ENCODE data around the gene OR5C1.
A peak's percentile ranks its signal among the peaks of the same experiment; 100 is the strongest.
"Not testable (repeated sequence)": the region's sequence is repeated elsewhere in the genome, so short reads cannot be mapped to it uniquely, and the experiment has no call there.

OR5C1 gene

DNA sequence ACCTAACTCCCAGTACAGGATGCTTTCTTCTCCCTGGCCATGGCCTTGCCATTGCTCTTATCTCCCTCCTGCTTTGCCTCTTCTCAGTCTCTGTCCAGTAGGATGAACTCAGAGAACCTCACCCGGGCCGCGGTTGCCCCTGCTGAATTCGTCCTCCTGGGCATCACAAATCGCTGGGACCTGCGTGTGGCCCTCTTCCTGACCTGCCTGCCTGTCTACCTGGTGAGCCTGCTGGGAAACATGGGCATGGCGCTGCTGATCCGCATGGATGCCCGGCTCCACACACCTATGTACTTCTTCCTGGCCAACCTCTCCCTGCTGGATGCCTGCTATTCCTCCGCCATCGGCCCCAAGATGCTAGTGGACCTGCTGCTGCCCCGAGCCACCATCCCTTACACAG is at the start of gene OR5C1:
TSS of gene OR5C1 (plus strand) at position 103 of the 400 bp plus-strand sequence. CDS start at position 103, 0 bp downstream.
- DNase-seq, result no peak

- no peak for DNase-seq
Observed at GRCh38 chr9:122742003-122742402, 46.7 kb upstream of the OR5C1 start, which contains the start of gene OR1L6. Gene OR1L6 (plus strand): TSS chr9:122742303. CDS start chr9:122749848, 7,545 bp downstream.

- DNase-seq, result no peak
Observed at GRCh38 chr9:122754825-122755224, 33.9 kb upstream of the OR5C1 start.

- no peak for DNase-seq
Observed at GRCh38 chr9:122767817-122768216, 20.9 kb upstream of the OR5C1 start.

DNA sequence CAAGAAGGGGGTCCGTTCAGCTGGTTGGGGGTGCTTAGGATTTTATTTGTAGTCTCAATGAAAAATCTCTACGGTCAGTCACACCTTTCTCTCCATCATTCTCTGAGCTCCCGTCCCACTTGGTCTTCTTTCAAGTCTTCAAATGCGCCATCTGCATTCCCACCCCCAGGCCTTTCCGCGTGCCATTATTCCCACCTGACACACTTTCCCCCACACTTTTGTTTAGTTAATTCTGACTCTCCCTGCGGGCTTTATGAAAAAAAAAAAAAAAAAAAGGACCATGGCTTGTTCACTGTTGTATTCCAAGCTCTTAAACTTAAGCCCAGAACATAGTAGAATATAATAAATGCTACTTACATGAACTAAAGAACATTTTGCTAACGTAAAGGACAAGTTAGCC is 11.7 kb upstream of the OR5C1 start:
- DNase-seq, result no peak

GRCh38 chr9:122777935-122778627 is 10.7 kb upstream of the OR5C1 start:
- DNase-seq, result no peak

DNA sequence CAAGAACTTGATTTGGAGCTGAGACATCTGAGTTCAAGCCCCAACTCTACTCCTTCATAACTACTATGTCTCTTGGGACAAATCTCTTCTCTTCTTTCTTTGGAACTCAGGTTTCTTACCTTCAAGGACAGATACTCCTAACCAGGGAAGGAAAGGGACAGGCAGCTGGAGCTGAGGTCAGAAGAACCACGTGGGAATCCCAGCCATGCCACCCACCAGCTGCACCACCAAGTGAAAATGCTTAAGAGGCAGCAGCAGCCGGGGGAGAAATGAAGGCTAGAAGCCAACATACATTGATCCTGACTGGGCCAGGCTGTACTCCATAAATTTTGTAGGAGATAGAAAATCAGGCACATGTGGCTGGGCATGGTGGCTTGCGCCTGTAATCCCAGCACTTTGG is 9.6 kb upstream of the OR5C1 start:
- DNase-seq, result no peak

DNA sequence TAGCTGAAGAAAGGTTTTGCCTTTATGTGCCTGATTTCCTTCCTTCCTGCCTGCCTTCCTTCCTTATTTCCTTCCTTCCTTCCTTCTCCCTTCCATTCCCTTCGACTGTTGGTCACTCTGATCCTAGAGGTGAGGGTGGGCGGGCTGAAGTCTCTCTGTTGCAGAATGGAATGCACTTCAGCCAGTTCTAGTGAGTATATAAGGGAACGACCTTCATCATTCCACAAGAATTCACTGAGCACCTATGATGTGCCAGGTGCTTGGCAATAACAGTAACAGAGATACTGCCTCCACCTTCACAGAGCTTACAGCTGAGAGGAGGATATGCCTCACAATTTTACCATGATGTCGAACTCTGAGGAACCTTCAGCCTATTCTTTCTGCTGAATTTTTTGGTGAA is 8.7 kb upstream of the OR5C1 start:
- no peak for DNase-seq

DNA sequence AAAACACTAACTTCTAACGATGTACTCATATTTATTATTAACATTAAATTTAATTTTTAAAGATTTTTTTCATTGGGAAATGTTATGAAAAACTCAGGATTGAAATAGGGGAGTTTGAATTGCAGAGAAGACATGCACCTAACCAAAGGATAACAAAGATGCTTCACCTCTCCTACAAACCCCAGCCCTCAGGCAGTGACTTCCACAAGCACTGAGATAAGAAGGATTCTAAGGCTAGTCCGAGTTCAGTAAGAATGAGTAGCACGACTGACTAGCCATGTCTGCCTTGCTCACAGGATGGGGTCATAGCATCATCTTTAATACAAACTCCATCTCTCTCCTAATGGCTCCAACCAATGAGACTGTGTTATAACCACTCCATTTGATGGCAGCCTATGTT is 7.1 kb upstream of the OR5C1 start:
- DNase-seq, result no peak

DNA sequence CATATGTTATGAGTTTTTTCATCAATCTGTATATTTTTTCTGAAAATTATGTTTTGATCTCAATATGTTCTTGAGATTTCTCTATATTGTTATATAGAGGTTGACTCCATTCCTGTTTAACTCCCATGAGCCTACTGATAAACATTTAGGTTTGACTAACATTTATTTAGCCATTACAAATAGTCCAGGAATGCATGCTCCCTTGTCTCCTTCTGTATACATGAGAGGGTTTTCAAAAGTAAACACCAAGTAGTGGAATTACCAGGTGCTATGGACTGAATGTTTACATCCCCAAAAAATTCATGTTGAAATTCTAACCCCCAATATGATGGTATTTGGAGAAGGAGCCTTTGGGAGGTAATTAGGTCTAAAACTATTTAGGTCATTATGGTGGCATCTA is 3.5 kb upstream of the OR5C1 start:
- no peak for DNase-seq

DNA sequence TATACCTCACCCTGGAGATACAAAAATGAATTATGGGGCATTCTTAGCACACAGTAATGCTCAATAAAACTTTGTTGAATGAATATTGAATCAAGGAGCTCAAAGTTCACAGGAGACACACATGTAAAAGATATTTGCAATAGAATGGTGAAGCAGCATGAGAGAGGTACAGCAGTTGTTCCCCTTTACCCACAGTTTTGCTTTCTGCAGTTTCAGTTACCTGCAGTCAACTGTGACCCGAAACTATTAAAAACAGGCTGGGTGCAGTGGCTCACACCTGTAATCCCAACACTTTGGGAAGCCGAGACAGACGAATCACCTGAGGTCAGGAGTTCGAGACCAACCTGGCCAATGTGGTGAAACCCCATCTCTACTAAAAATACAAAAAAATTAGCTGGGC is 2.4 kb upstream of the OR5C1 start:
- DNase-seq, result no peak

DNA sequence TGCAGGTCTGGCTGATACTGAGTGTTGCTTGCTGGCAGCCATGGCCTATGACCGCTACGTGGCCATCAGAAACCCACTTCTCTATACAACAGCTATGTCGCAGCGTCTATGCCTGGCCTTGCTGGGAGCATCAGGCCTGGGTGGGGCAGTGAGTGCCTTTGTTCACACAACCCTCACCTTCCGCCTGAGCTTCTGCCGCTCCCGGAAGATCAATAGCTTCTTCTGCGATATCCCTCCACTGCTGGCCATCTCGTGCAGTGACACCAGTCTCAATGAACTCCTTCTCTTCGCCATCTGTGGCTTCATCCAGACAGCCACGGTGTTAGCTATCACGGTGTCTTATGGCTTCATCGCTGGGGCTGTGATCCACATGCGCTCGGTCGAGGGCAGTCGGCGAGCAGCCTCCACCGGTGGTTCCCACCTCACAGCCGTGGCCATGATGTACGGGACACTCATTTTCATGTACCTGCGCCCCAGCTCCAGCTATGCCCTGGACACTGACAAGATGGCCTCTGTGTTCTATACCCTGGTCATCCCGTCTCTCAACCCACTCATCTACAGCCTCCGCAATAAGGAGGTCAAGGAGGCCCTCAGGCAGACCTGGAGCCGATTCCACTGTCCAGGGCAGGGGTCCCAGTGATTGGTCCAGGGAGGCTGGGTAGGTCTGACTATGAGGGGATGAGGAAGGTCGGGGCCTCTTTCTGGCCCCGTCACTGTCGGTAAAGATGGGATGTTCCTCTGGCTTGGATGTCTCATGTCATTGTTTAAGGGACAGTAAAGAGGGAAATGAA is 718 bp downstream of the OR5C1 start:
- DNase-seq, result no peak

DNA sequence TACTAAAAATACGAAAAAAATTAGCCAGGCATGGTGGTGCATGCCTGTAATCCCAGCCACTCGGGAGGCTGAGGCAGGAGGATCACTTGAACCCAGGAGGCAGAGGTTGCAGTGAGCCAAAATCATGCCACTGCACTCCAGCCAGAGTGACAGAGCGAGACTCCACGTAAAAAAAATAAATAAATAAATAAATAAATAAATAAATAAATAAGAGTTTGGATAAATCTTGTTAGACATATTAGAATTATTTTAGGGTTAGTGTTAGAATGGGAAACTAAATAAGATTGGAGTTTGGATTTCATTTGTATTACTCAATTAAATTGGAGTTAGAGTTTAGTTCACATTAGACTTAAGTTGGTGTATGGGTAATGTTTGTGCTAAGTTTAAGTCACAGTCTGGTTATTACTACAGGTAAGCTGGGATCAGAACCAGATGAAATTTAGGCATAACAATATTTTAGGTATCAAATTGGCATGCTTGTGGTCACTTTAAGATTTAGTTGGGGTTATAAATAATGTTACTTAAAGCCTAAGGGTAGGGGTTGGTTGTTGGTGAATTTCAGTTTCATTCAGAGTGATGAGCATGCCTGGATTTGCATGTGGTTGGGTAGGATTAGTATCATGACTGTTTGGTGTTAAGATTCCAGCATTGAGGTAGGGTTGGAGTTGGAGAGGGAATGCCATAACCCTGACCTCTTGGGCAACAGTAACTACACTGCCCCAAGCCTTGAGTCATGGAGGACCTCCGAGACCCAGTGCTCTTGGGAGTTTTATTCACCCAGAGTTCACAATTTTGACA is 3.3 kb downstream of the OR5C1 start:
- no peak for DNase-seq

DNA sequence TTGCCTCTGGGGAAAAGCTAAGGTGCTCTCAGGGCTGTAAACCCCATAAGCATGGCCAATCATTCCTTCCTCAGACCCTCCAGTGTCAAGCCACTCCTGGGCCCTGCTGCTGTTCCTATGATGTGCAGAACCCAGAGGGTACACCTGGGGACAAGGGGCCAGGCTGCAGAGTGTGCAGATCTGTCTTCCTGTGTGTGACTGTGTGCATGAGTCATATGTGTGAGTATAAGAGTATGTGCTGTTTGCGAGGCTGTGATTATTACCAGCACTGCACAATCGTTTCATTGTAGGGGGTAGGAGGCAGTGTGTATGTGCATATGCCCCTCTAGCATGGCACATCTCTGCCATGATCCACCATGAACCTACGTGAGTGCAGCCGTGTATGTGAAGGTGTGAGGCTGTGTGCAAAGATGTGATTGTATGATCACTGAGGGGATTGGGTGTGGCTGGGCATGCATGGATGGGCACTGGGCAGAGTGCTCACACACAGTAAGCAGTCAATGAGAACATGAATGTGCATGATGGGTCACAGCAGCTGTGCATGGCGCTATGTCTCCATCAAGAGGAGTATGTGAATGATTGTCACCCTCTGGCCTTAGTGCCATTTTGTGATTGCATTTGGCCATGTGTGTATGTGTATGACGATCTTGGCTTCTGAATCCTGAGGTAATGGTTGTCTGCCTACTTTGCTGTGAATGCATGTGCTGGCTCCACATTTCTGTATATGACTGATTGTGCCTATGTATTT is 8.8 kb downstream of the OR5C1 start:
- no peak for DNase-seq

DNA sequence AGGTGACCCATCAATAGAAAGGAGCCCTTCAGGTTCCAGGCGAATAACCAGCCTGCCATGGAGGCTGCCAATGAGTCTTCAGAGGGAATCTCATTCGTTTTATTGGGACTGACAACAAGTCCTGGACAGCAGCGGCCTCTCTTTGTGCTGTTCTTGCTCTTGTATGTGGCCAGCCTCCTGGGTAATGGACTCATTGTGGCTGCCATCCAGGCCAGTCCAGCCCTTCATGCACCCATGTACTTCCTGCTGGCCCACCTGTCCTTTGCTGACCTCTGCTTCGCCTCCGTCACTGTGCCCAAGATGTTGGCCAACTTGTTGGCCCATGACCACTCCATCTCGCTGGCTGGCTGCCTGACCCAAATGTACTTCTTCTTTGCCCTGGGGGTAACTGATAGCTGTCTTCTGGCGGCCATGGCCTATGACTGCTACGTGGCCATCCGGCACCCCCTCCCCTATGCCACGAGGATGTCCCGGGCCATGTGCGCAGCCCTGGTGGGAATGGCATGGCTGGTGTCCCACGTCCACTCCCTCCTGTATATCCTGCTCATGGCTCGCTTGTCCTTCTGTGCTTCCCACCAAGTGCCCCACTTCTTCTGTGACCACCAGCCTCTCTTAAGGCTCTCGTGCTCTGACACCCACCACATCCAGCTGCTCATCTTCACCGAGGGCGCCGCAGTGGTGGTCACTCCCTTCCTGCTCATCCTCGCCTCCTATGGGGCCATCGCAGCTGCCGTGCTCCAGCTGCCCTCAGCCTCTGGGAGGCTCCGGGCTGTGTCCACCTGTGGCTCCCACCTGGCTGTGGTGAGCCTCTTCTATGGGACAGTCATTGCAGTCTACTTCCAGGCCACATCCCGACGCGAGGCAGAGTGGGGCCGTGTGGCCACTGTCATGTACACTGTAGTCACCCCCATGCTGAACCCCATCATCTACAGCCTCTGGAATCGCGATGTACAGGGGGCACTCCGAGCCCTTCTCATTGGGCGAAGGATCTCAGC is 11.6 kb downstream of the OR5C1 start, which contains the start of gene OR1K1:
TSS of gene OR1K1 (plus strand) at position 58 of the 995 bp plus-strand sequence. CDS start at position 58, 0 bp downstream.
- DNase-seq, result no peak

GRCh38 chr9:122806661-122807060 is 17.9 kb downstream of the OR5C1 start:
- no peak for DNase-seq

GRCh38 chr9:122807271-122807900 is 18.7 kb downstream of the OR5C1 start:
- DNase-seq, result no peak

GRCh38 chr9:122808141-122808540 is 19.4 kb downstream of the OR5C1 start:
- DNase-seq, result no peak

DNA sequence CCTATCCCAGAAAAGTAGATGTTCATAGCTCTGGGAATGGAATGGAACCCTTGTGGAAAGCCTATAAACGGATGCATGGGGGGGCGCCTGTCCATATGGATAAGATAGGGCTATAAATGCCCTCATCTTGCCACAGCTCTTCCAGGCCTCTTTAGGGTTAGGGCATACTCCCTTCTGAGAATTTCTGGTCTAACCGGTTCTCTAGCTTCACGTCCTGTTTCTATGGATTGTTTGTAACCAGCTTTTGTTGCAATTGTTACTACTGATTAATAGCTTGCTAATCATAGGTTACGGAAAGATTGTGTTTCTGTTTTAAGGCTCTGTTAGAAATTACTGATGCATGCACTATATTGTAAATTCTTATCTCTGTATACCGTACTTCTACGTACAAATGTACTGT is 20.5 kb downstream of the OR5C1 start:
- DNase-seq, result not testable (repeated sequence)

DNA sequence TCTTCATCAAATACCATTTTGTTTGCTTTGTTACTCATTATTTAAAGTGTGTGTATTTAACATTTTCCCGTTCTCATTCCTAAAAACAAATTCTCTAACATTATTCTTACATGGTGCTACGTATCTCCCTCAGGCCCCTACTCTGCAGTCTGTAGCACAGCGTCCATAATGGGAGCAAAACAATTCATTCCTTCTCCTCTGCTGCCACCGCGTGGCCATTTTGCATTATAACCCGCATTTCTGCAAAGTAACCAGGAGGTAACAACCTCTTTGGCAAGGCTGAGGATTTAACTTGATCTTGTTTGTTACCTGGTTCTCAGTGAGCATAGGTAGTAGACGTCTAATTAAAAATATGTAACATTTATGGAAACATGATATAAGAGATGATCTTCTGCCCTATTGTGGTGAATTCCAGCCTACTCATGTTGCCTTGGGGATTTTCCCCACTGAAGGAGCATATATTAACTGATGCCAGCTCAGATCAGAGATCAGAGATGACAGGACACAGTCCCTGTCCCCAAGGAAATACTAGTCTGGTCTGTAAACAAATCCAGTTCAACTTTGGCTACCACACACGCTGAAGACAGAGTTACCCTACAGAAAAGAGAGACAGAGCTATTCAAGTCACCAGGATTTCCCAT is 21.7 kb downstream of the OR5C1 start:
- peak; percentile 25 for DNase-seq

All from GF-D8 (cell line).